Prostate gland (tissue), 2 donors: ENCODE measurements around the gene TNFSF18.

Experiments used
- CTCF ChIP-seq, 4 experiments: fragments of 200-600 bp in 2 of 4; fragments of 450-650 bp in 2 of 4; sonication (generic) in 2 of 4; IDR thresholded peaks; 1 replicate in 3 of 4; 2 replicates in 1 of 4; pipeline ENCODE4 v1.5.1; 2016 to 2019; ENCODE audit warnings: antibody characterized with exemption in 4 of 4, mild to moderate bottlenecking in 2 of 4, moderate library complexity in 2 of 4
- POLR2A ChIP-seq: fragments of 450-650 bp; IDR thresholded peaks from one replicate; pipeline ENCODE4 v1.6.1; 2016; ENCODE audit warnings: antibody characterized with exemption, mild to moderate bottlenecking
- POLR2AphosphoS5 ChIP-seq: sonication (generic); formaldehyde crosslinking; IDR thresholded peaks from one replicate; pipeline ENCODE4 v1.6.1; 2017; ENCODE audit warnings: antibody characterized with exemption

- TF ChIP-seq POLR2AphosphoS5 (no peak), CTCF (IDR thresholded peaks at IDR 0.05) (no peak), POLR2A (no peak)
These were observed 57.1 kb downstream of the TNFSF18 start for GRCh38 chr1:172993640-172994039.
